NCI-H2227 treated with DMSO at 0.1 percent for 48 hours (cell line): ENCODE data around the gene DCDC2B.

Source experiments
- DNase-seq: peaks from one replicate; lab custom pipeline; 2025; lab: John Stamatoyannopoulos, UW

Gene DCDC2B

GRCh38 chr1:32195972-32196823, 12.7 kb upstream of the DCDC2B start:
- DNase-seq: no peak

DNA sequence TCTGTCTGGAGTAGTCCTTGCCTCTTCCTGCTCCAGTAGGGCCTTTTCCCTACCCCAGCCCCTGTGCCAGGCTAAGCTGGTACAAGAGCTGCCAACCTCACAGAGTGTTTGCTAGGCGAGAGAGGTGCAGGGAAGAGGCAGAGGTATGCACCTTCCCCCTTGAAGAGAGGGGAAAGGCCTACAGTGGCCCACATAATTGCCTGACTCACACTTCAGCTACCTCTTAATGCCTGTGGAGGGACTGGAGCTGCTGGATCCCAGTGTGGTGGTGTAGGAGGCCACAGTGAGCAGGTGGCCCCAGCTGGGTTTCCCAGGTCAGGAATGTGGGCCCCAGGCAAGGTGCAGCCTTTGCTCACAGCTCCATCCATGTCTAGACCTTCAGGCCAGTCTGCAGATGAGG, 11.8 kb upstream of the DCDC2B start:
- no peak for DNase-seq

DNA sequence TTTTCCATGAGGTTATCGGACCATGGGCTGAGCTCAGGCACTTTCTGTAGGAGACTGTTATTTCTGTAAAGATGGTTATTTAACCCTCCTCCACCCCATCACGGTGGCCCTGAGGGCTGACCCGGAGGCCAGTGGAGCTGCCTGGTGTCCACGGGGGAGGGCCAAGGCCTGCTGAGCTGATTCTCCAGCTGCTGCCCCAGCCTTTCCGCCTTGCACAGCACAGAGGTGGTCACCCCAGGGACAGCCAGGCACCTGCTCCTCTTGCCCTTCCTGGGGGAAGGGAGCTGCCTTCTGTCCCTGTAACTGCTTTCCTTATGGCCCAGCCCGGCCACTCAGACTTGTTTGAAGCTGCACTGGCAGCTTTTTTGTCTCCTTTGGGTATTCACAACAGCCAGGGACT, 11.1 kb upstream of the DCDC2B start:
- no peak for DNase-seq

GRCh38 chr1:32198237-32199042, 10.4 kb upstream of the DCDC2B start:
- DNase-seq: no peak

DNA sequence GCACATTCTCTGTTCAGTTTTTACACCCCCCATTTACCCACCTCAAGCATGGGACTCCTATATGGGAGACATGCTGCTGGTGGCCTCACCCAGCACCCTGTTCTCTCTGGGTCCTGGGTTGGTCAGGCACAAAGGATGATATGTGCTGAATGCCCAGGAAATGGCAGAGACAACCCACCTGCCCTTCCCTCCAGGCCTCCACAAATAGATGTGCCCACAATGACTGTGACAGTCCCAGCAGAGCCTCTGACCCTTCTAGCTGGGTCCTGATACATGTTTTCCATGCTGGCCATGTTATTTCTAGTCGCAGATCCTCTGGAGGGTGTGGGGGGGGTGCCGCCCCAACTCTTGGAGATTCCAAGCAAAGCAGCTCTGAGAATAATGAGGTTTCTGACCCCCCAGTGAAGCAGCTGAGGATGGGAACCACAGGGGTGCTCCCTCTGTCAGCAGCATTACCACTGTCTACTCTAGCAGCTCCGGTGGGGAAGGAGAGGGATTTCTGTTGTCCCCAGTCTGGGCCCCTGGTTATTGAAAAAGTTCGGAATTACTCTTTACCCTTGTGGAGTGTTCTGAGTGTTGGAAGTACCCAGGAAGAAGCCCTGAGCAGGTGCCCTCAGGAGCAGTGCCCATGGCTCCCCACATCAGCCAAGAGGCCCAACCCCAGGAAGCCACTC, 9.7 kb upstream of the DCDC2B start:
- DNase-seq: no peak

- no peak for DNase-seq
These were observed 9.2 kb upstream of the DCDC2B start for GRCh38 chr1:32199717-32200072.

GRCh38 chr1:32200226-32201010, 8.5 kb upstream of the DCDC2B start, which contains the start of gene CCDC28B:
Gene CCDC28B, plus strand, starts transcription at chr1:32200595. Its CDS starts 1,341 bp downstream, at chr1:32201936.
- peak; percentile 91 for DNase-seq

GRCh38 chr1:32201011-32201855, 7.7 kb upstream of the DCDC2B start:
- peak; percentile 62 for DNase-seq

- no peak for DNase-seq
These were observed 3.9 kb upstream of the DCDC2B start for GRCh38 chr1:32204943-32205361.

DNA sequence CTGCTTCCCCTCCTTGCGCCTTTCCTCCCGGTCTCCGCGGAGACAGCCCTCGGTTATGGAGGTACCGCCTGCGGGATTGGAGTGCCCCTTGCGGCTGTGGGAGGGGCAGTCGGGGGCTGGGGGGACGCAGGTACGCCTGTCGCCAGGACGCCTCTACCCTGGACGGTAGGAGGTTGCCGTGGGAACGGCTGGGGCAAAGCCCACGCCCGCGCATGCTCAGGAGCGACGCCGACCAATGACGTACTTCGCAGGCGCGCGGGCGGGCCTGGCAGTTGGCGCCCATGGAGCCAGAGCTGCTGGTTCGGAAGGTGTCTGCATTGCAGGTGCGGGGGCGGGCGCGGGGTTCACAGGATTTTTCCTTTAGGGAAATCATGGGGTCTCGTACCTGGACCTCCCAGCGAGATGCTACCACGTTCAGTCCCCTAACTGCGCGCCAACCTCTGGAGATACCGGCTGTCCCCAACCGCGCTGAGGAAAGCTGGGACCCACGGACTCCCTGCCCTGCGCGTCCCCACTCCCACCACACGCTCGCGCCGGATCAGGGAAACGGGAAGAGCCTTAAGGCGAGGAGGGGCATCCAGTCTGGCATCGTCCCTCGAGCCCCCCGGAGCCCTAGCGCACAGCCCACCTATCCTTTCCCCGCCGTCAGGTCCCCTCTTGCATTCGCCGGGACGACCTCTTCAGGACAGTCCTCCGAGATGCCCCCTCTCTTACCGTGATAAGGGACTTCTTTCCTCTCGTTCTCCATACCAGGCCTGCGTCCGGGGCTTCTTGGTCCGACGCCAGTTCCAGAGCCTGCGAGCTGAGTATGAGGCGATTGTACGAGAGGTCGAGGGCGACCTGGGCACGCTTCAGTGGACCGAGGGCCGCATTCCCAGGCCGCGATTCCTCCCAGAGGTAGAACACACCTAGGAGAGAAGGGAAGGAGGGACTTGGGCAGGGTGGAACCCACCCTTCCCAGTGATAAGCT, 3.2 kb upstream of the DCDC2B start, which contains the start of gene IQCC:
Gene IQCC (plus strand): TSS at position 271 of the 970 bp plus-strand sequence. CDS start 11 bp downstream, at position 282.
- peak; percentile 86 for DNase-seq

GRCh38 chr1:32208469-32208868, 420 bp upstream of the DCDC2B start:
- DNase-seq: no peak

DNA sequence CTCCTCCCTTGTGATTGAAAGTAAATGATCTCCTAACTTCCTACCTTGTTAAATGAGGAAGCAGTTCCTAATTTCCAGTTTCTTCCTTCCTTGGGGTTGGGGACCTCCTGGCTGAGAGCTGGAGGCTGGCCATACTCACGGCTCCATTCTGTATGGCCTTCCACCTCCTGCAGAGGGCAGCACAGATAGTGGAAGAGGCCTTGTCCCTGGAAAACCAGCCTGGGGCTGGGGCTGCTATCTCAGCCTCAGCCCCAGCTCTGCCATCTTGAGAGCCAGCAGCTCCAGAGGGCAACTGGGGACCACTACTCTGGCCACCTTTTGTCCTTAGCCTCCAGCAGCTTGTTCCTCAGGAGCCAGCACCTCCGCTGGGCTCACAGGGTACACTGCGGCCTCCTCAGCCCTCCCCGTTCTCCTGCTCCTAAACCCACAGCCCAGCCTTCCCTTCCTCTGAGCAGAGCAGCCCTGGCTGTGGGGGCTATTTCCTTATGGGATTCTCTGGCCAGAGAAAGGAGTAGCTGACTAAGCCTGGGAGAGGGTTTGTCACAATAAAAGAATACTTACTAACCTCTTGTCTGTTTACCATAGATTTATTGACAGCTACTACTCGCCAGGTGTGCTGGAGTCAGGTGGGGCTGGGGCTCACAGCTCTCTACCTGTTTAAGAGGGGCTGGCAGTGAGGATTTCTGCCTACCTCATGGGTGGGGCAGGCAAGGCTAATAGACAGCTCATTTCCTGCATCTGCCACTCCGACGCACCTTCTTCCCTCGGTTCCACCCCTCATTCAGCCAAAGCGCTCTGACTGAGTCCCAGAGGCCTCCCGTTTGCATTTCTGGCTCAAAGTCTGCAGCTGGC, 7.0 kb downstream of the DCDC2B start:
- DNase-seq: peak; percentile 52

GRCh38 chr1:32216566-32216965, 7.7 kb downstream of the DCDC2B start:
- DNase-seq: no peak

GRCh38 chr1:32219022-32219421, 10.1 kb downstream of the DCDC2B start:
- DNase-seq: no peak

DNA sequence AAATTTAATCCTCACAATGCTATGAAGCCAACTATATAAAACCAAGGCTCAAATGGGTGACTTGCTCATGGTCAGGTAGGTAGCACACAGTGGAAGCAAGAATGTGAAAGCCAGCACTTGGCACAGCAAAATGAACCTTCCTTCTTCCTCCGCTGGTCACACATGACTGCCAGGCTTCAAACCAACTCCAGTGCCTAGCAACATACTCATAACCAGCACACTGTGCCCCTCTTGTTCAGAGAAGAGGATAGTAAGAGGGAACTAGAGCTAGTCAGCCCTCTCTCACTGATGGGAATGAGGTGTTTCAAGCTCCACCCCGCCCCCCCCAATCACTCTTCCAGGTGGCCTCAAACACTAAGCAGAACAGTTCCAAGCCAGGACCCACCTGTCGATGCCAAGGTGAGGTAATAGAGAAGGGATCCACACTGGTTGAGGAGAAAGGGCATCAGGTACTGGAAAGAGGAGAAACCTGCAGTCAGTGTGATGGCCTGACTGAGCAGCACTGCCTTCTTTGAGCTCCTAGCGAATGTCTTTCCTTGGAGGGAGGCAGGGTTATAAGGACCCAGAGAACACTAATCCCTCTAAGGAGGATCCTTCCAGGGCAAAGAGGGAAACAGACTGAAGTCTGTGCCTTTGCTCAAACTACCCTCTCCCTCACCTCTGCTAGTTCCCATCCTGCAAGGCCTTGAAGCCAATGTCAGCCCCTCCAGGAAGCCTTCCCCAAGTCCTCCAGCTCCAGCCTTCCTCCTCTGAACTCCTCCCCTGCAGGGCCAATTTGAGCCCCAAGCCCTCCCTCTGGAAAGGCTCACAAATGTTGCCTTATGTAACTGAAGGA, 12.1 kb downstream of the DCDC2B start:
- no peak for DNase-seq

GRCh38 chr1:32221581-32221979, 12.7 kb downstream of the DCDC2B start:
- no peak for DNase-seq

DNA sequence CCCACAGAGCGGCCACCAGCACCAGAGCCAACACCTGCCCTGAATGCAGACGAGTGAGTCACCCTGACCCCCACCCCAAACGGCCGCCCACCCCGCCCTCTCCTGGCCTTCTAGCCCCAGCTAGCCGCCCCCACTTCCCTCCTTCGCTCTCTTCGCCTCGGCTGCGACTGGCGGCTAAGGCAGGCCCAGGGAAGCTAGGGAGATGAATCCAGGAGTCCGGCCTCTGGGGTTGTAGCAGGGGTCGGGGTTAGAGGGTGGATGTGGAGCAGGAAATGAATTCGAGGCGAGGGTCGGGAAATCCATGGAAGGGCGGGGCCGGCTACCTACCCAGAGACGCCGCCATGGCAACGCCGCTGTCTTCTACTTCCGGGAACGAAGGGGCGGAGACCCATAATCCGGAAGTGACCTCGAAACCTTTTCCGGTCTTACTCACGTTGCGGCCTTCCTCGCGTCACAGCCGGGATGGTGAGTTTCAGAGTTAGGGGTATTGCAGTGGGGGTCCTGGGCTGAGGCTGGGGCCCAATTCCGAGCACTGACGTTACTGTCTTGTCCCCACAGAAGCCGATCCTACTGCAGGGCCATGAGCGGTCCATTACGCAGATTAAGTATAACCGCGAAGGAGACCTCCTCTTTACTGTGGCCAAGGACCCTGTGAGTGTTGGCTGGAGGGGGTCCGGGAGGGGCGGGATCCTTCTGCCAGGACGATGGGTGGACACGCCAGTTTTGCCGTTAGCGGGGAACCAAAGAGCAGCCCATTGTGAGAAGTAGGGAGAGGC, 13.3 kb downstream of the DCDC2B start, which contains the start of the genes EIF3I and TMEM234:
Gene EIF3I (plus strand): TSS at position 428 of the 776 bp plus-strand sequence. CDS start 35 bp downstream, at position 463.
Gene TMEM234 (minus strand): TSS at position 374 of the 776 bp plus-strand sequence. CDS start 31 bp downstream, at position 343.
- DNase-seq: peak; percentile 85
